HEK293 (cell line): ENCODE measurements around the gene HMCN2.

Experiments used
- CTCF ChIA-PET: fragments of 350-600 bp; formaldehyde crosslinking; extraction: SDS; loops from one replicate; lab custom pipeline; 2021; ENCODE audit warnings: antibody characterized with exemption; lab: Yijun Ruan, JAX
- POLR2A ChIA-PET: fragments of 300-600 bp; formaldehyde crosslinking; extraction: SDS; loops from one replicate; lab custom pipeline; 2020; ENCODE audit warnings: antibody characterized with exemption, inconsistent platforms; lab: Yijun Ruan, JAX
- H3K27ac ChIP-seq: fragments of 200-500 bp; sonication (Bioruptor generic); 2 replicates; pipeline ENCODE4 v1.5.1; 2014; ENCODE audit warnings: low read depth, low read length, control low read depth, inconsistent platforms; ENCODE audit errors: extremely low read depth
- H3K36me3 ChIP-seq, 2 experiments: fragments of 200-500 bp in 1 of 2; sonication (Bioruptor generic) in 1 of 2; 1 replicate in 1 of 2; 2 replicates in 1 of 2; pipeline ENCODE4 v1.5.1; 2014 to 2017; ENCODE audit warnings: inconsistent platforms in 2 of 2, low read length in 2 of 2; ENCODE audit not compliant: control insufficient read depth in 2 of 2, insufficient read depth in 1 of 2
- H3K4me1 ChIP-seq: fragments of 200-500 bp; sonication (Bioruptor generic); 2 replicates; pipeline ENCODE4 v1.5.1; 2014; ENCODE audit warnings: mild to moderate bottlenecking, low read length, inconsistent platforms; ENCODE audit not compliant: control insufficient read depth, insufficient read depth
- H3K4me3 ChIP-seq: 2 replicates; pipeline ENCODE4 v1.5.1; 2011; ENCODE audit warnings: low read depth, mild to moderate bottlenecking, control low read depth, low read length, moderate library complexity
- H3K9me3 ChIP-seq: fragments of 200-500 bp; sonication (Bioruptor generic); 2 replicates; pipeline ENCODE4 v1.5.1; 2014; ENCODE audit warnings: low read depth, low read length, inconsistent platforms; ENCODE audit not compliant: control insufficient read depth, insufficient read depth
- EGR2 ChIP-seq: fragments of 450-650 bp; formaldehyde crosslinking; IDR thresholded peaks from 2 replicates; pipeline ENCODE4 v1.5.1; 2016; ENCODE audit warnings: low read depth, missing biosample characterization, missing genetic modification characterization
- FEZF1 ChIP-seq: fragments of 450-650 bp; formaldehyde crosslinking; IDR thresholded peaks from 2 replicates; pipeline ENCODE4 v1.5.1; 2016; ENCODE audit warnings: missing biosample characterization, missing genetic modification characterization
- GLI2 ChIP-seq: fragments of 450-650 bp; formaldehyde crosslinking; IDR thresholded peaks from 2 replicates; pipeline ENCODE4; 2017; ENCODE audit warnings: missing biosample characterization, missing genetic modification characterization, low read depth, borderline replicate concordance
- GLI4 ChIP-seq: fragments of 450-650 bp; formaldehyde crosslinking; IDR thresholded peaks from 2 replicates; pipeline ENCODE4 v1.5.1; 2016; ENCODE audit warnings: missing biosample characterization, missing genetic modification characterization
- GLIS1 ChIP-seq: fragments of 450-650 bp; formaldehyde crosslinking; IDR thresholded peaks from 2 replicates; pipeline ENCODE4 v1.5.1; 2016; ENCODE audit warnings: missing biosample characterization, missing genetic modification characterization
- IKZF3 ChIP-seq: fragments of 450-650 bp; IDR thresholded peaks from 2 replicates; pipeline ENCODE4 v1.5.0; 2018; ENCODE audit warnings: missing biosample characterization, mild to moderate bottlenecking, missing genetic modification characterization, moderate library complexity
- OVOL3 ChIP-seq: fragments of 450-650 bp; formaldehyde crosslinking; IDR thresholded peaks from 2 replicates; pipeline ENCODE4 v1.5.1; 2016; ENCODE audit warnings: missing biosample characterization, missing genetic modification characterization
- SCRT1 ChIP-seq: fragments of 450-650 bp; formaldehyde crosslinking; IDR thresholded peaks from 2 replicates; pipeline ENCODE4 v1.5.1; 2016; ENCODE audit warnings: missing biosample characterization, missing genetic modification characterization, borderline replicate concordance
- TCF7L2 ChIP-seq: IDR thresholded peaks from 2 replicates; pipeline ENCODE4 v1.6.1; 2011; ENCODE audit warnings: low read depth, mild to moderate bottlenecking, inconsistent platforms, low read length, moderate library complexity, borderline replicate concordance
- ZIC2 ChIP-seq: fragments of 450-650 bp; formaldehyde crosslinking; IDR thresholded peaks from 2 replicates; pipeline ENCODE4 v1.5.1; 2016; ENCODE audit warnings: missing biosample characterization, missing genetic modification characterization
- ZNF114 ChIP-seq: fragments of 450-650 bp; formaldehyde crosslinking; IDR thresholded peaks from 2 replicates; pipeline ENCODE4 v1.5.0; 2017; ENCODE audit warnings: missing biosample characterization, missing genetic modification characterization
- ZNF211 ChIP-seq: fragments of 450-650 bp; formaldehyde crosslinking; IDR thresholded peaks from 2 replicates; pipeline ENCODE4 v1.5.1; 2016; ENCODE audit warnings: low read depth, missing biosample characterization, missing genetic modification characterization
- ZNF223 ChIP-seq: fragments of 450-650 bp; formaldehyde crosslinking; IDR thresholded peaks from 2 replicates; pipeline ENCODE4 v1.5.1; 2016; ENCODE audit warnings: missing biosample characterization, missing genetic modification characterization
- ZNF292 ChIP-seq: fragments of 450-650 bp; formaldehyde crosslinking; IDR thresholded peaks from 2 replicates; pipeline ENCODE4 v1.5.1; 2016; ENCODE audit warnings: low read depth, missing biosample characterization, missing genetic modification characterization, borderline replicate concordance
- ZNF391 ChIP-seq: fragments of 450-650 bp; formaldehyde crosslinking; IDR thresholded peaks from 2 replicates; pipeline ENCODE4 v1.5.1; 2016; ENCODE audit warnings: low read depth, missing biosample characterization, missing genetic modification characterization, borderline replicate concordance
- ZNF394 ChIP-seq: fragments of 450-650 bp; formaldehyde crosslinking; IDR thresholded peaks from 2 replicates; pipeline ENCODE4 v1.5.1; 2016; ENCODE audit warnings: missing biosample characterization, missing genetic modification characterization, mild to moderate bottlenecking, moderate library complexity, borderline replicate concordance
- ZNF518A ChIP-seq: fragments of 450-650 bp; formaldehyde crosslinking; conservative IDR thresholded peaks from 2 replicates; pipeline ENCODE4 v1.5.1; 2016; ENCODE audit warnings: low read depth, missing biosample characterization, missing genetic modification characterization
- ZNF560 ChIP-seq: fragments of 450-650 bp; formaldehyde crosslinking; IDR thresholded peaks from 2 replicates; pipeline ENCODE4 v1.5.1; 2017; ENCODE audit warnings: missing biosample characterization, missing genetic modification characterization, borderline replicate concordance
- ZNF624 ChIP-seq: fragments of 450-650 bp; formaldehyde crosslinking; IDR thresholded peaks from 2 replicates; pipeline ENCODE4 v1.5.1; 2017; ENCODE audit warnings: missing biosample characterization, missing genetic modification characterization
- ZSCAN16 ChIP-seq: fragments of 450-650 bp; formaldehyde crosslinking; IDR thresholded peaks from 2 replicates; pipeline ENCODE4 v1.5.1; 2016; ENCODE audit warnings: missing biosample characterization, missing genetic modification characterization
- ZSCAN30 ChIP-seq: fragments of 450-650 bp; IDR thresholded peaks from 2 replicates; pipeline ENCODE4 v1.5.1; 2018; ENCODE audit warnings: missing biosample characterization, mild to moderate bottlenecking, missing genetic modification characterization, moderate library complexity
- TF ChIP-seq, protein P1 (sequence below): fragments of 450-650 bp; formaldehyde crosslinking; IDR thresholded peaks from 2 replicates; pipeline ENCODE4 v1.5.1; 2016; ENCODE audit warnings: missing biosample characterization, missing genetic modification characterization

The HMCN2 gene

DNA sequence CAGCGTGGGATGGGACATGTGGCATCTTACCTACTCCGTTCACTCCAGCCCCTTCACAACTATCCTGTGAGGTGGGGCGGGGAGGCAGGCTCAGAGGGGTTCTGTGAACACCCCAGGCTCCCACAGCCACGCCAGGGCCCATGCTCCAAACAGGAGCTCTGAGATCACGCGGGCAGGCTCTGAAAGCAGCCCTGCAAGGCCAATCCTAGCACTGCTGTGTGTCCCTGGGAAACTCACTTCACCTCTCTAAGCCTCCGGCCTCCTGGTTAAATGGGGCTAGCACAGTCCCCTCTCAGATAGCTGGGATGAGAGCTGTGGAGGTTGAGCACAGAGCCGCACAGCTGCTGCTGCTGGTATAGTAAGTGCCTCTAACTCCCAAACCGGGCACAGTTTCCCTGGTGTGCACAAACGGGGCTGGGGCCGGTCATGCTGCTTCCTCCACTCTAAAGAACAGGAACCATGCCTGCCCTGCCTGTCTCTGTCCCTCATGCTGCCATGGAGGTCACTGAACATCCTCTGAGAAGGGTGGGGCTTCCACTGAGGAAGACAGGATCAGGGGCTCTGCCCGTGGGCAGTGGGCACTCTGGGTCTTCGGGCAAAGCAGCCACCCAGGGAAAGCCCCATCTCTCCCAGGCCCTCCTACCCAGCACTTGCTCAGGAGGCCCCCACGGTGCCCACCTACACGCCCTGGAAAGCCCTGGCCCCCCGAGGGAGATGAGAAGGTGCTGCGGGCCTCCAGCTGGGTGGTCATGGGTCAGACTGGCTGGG is 166.2 kb downstream of the HMCN2 start:
- no peak overlapping the region for H3K27ac ChIP-seq
- no peaks in the 10 kb centered on the region for H3K4me1 ChIP-seq
- POLR2A ChIA-PET, result interaction anchor here (0.5 kb wide), 1 partner anchor 274 kb away, joined by 4 read pairs; no protein-coding TSS in a partner anchor
- CTCF ChIA-PET, result interaction anchor here (1.8 kb wide), 1 partner anchor 10 kb away, joined by 8 read pairs; no protein-coding TSS in a partner anchor
- H3K36me3 ChIP-seq, result no peaks in the 10 kb centered on the region
- no peak overlapping the region for H3K4me3 ChIP-seq
- H3K9me3 ChIP-seq, result no peaks in the 10 kb centered on the region
- TF ChIP-seq TCF7L2 (no peak), ZSCAN16 (peak; percentile 28; the same call in 1 of the 2 replicates)

DNA sequence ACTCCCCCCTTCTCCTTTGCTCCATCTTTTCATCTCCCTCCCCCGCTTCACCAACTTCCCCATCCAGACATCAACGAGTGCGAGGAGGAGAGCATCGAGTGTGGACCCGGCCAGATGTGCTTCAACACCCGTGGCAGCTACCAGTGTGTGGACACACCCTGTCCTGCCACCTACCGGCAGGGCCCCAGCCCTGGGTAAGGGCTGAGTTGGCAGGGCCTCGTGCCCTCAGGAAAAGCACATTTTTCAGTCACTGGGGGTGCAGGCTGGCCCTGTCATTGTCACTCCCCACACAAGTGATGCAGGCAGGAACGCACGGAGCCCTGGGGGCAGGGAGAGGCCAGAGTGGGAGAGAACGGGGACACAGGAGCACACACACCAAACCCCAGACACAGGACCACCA is 166.8 kb downstream of the HMCN2 start:
- ChIA-PET POLR2A (no interaction called here), CTCF (interaction anchor here (1.0 to 1.8 kb wide), 2 partner anchors 11 to 105 kb away, joined by 3 to 8 read pairs; no protein-coding TSS in a partner anchor)
- H3K4me3 ChIP-seq, result no peak overlapping the region

DNA sequence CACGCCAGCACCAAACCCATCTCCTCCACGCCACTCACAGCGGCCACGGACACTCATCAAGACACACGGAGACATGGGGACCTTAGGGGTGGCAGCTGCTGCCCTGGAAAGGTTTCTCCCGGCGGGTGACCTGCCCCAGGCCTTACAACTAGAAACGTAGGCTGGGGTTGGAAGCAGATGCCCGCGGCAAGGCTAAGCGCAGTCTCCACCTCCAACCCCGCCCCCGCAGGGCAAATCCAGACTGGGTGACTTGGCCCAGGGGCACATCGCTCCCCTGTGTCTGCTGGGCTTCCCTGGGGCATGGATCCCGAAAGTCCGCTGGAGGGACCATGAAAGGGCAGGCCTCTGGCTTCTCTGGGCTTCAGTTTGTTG is 167.2 kb downstream of the HMCN2 start:
- ChIA-PET POLR2A (no interaction called here), CTCF (interaction anchor here (0.5 to 1.8 kb wide), 7 partner anchors 8 to 436 kb away, joined by 3 to 8 read pairs (median 4); no protein-coding TSS in a partner anchor)
- H3K9me3 ChIP-seq, result no peaks in the 10 kb centered on the region
- H3K27ac ChIP-seq, result no peak overlapping the region; the same call in 1 of the 2 replicates
- H3K36me3 ChIP-seq, result no peaks in the 10 kb centered on the region
- H3K4me3 ChIP-seq, result no peak overlapping the region
- H3K4me1 ChIP-seq, result no peaks in the 10 kb centered on the region
- TF ChIP-seq ZNF560 (tag by site-specific recombination) (no peak), ZSCAN30 (tag by site-specific recombination) (no peak), ZNF391 (no peak), ZIC2 (no peak), ZNF114 (tag by site-specific recombination) (no peak), ZNF223 (tag by site-specific recombination) (no peak; the same call in 1 of the 2 replicates), ZNF624 (tag by site-specific recombination) (no peak), ZNF292 (tag by site-specific recombination) (no peak), OVOL3 (tag by site-specific recombination) (no peak), GLIS1 (tag by site-specific recombination) (no peak), ZNF518A (tag by site-specific recombination) (no peak), IKZF3 (no peak), GLI4 (tag by site-specific recombination) (no peak), GLI2 (tag by site-specific recombination) (no peak), ZNF394 (no peak), FEZF1 (no peak), ZNF211 (tag by site-specific recombination) (no peak)

More for the DNA sequence above, 166.8 kb downstream of the HMCN2 start:
- Histone ChIP-seq H3K4me1 (no peaks in the 10 kb centered on the region), H3K27ac (no peak overlapping the region), H3K36me3 (no peaks in the 10 kb centered on the region), H3K9me3 (no peaks in the 10 kb centered on the region)
- TF ChIP-seq SCRT1 (tag by site-specific recombination) (no peak), ZNF223 (tag by site-specific recombination) (peak; percentile 88; the same call in 1 of the 2 replicates), EGR2 (tag by site-specific recombination) (peak; percentile 31; the same call in 1 of the 2 replicates)
- TF ChIP-seq, protein P1, sequence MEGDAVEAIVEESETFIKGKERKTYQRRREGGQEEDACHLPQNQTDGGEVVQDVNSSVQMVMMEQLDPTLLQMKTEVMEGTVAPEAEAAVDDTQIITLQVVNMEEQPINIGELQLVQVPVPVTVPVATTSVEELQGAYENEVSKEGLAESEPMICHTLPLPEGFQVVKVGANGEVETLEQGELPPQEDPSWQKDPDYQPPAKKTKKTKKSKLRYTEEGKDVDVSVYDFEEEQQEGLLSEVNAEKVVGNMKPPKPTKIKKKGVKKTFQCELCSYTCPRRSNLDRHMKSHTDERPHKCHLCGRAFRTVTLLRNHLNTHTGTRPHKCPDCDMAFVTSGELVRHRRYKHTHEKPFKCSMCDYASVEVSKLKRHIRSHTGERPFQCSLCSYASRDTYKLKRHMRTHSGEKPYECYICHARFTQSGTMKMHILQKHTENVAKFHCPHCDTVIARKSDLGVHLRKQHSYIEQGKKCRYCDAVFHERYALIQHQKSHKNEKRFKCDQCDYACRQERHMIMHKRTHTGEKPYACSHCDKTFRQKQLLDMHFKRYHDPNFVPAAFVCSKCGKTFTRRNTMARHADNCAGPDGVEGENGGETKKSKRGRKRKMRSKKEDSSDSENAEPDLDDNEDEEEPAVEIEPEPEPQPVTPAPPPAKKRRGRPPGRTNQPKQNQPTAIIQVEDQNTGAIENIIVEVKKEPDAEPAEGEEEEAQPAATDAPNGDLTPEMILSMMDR (tag by site-specific recombination), result 0 out of 2 replicates have a peak, but pooled peaks have one; percentile 9
